HEK293T (cell line): Measurements from ENCODE around the gene ZNF587.
A peak's percentile ranks its signal among the peaks of the same experiment; 100 is the strongest.
"Not testable (repeated sequence)": the region's sequence is repeated elsewhere in the genome, so short reads cannot be mapped to it uniquely, and the experiment has no call there.

Experiments used
- CTCF ChIA-PET: fragments of 350-600 bp; formaldehyde crosslinking; extraction: SDS; loops from one replicate; lab custom pipeline; 2021; ENCODE audit warnings: antibody characterized with exemption, inconsistent platforms; lab: Yijun Ruan, JAX
- POLR2A ChIA-PET: fragments of 350-600 bp; formaldehyde crosslinking; extraction: SDS; loops from one replicate; lab custom pipeline; 2020; ENCODE audit warnings: antibody characterized with exemption, inconsistent platforms; lab: Yijun Ruan, JAX
- DNase-seq: peaks from one replicate; pipeline ENCODE4 v3.0.0; 2012; ENCODE audit warnings: mixed read lengths; ENCODE audit errors: extremely low spot score
- ARNT ChIP-seq: fragments of 450-650 bp; IDR thresholded peaks from 2 replicates; pipeline ENCODE4 v1.6.1; 2017; ENCODE audit warnings: mild to moderate bottlenecking
- BHLHE40 ChIP-seq: fragments of 450-650 bp; IDR thresholded peaks from 2 replicates; pipeline ENCODE4 v1.6.1; 2016; ENCODE audit warnings: mild to moderate bottlenecking, moderate library complexity, borderline replicate concordance
- CTBP1 ChIP-seq: fragments of 450-650 bp; IDR thresholded peaks from 2 replicates; pipeline ENCODE4 v1.6.1; 2016; ENCODE audit warnings: borderline replicate concordance
- ELF4 ChIP-seq: fragments of 450-650 bp; IDR thresholded peaks from 2 replicates; pipeline ENCODE4 v1.6.1; 2017; ENCODE audit warnings: antibody characterized with exemption
- FOXA1 ChIP-seq: fragments of 450-650 bp; IDR thresholded peaks from 2 replicates; pipeline ENCODE4 v1.6.1; 2016; ENCODE audit warnings: mild to moderate bottlenecking
- FOXK2 ChIP-seq: fragments of 450-650 bp; IDR thresholded peaks from 2 replicates; pipeline ENCODE4 v1.6.1; 2016; ENCODE audit warnings: mild to moderate bottlenecking
- FOXM1 ChIP-seq: fragments of 450-650 bp; IDR thresholded peaks from 2 replicates; pipeline ENCODE4 v1.6.1; 2017; ENCODE audit warnings: mild to moderate bottlenecking, borderline replicate concordance
- HDGF ChIP-seq: fragments of 450-650 bp; IDR thresholded peaks from 2 replicates; pipeline ENCODE4 v1.6.1; 2017; ENCODE audit warnings: antibody characterized with exemption, borderline replicate concordance
- L3MBTL2 ChIP-seq: fragments of 450-650 bp; conservative IDR thresholded peaks from 2 replicates; pipeline ENCODE4 v1.6.1; 2016; ENCODE audit warnings: mild to moderate bottlenecking
- LEF1 ChIP-seq: fragments of 450-650 bp; IDR thresholded peaks from 2 replicates; pipeline ENCODE4 v1.6.1; 2017; ENCODE audit warnings: mild to moderate bottlenecking, borderline replicate concordance
- NFRKB ChIP-seq: fragments of 450-650 bp; IDR thresholded peaks from 2 replicates; pipeline ENCODE4 v1.6.1; 2016; ENCODE audit warnings: mild to moderate bottlenecking, moderate library complexity
- SP1 ChIP-seq: fragments of 450-650 bp; IDR thresholded peaks from 2 replicates; pipeline ENCODE4 v1.6.1; 2017
- SUZ12 ChIP-seq: fragments of 450-650 bp; IDR thresholded peaks from 2 replicates; pipeline ENCODE4 v1.6.1; 2016; ENCODE audit warnings: mild to moderate bottlenecking
- TARDBP ChIP-seq: fragments of 450-650 bp; IDR thresholded peaks from 2 replicates; pipeline ENCODE4 v1.6.1; 2016
- ZNF384 ChIP-seq: fragments of 450-650 bp; IDR thresholded peaks from 2 replicates; pipeline ENCODE4 v1.6.1; 2016
- TF ChIP-seq, protein P1 (sequence below): fragments of 450-650 bp; IDR thresholded peaks from 2 replicates; pipeline ENCODE4 v1.6.1; 2016

The ZNF587 gene

DNA sequence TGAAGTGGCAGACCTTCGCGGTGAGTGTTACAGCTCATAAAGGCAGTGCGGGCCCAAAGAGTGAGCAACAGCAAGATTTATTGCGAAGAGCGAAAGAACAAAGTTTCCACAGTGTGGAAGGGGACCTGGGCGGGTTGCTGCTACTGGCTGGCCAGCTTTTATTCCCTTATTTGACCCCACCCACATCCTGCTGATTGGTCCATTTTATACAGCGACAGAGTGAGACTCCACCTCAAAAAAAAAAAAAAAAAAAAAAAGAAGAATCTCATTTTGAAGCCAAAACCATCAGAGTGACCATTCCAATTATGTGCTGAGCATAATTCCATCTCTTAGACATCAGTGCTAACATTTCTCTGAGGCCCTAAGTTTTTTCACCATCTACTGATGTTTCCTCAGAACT lies 33.0 kb upstream of the ZNF587 start:
- DNase-seq, result no peak
- ChIA-PET POLR2A (no interaction called here), CTCF (no interaction called here)
- TF ChIP-seq ZNF384, result no peak
- TF ChIP-seq, protein P1, sequence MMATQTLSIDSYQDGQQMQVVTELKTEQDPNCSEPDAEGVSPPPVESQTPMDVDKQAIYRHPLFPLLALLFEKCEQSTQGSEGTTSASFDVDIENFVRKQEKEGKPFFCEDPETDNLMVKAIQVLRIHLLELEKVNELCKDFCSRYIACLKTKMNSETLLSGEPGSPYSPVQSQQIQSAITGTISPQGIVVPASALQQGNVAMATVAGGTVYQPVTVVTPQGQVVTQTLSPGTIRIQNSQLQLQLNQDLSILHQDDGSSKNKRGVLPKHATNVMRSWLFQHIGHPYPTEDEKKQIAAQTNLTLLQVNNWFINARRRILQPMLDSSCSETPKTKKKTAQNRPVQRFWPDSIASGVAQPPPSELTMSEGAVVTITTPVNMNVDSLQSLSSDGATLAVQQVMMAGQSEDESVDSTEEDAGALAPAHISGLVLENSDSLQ, result no peak
- TF ChIP-seq HDGF, result no peak
- no peak for TF ChIP-seq FOXK2
- no peak for TF ChIP-seq CTBP1
- no peak for TF ChIP-seq FOXA1
- no peak for TF ChIP-seq FOXM1
- no peak for TF ChIP-seq ARNT
- TF ChIP-seq ELF4, result no peak
- TF ChIP-seq BHLHE40, result no peak
- no peak for TF ChIP-seq TARDBP
- TF ChIP-seq NFRKB, result no peak
- TF ChIP-seq LEF1, result no peak

DNA sequence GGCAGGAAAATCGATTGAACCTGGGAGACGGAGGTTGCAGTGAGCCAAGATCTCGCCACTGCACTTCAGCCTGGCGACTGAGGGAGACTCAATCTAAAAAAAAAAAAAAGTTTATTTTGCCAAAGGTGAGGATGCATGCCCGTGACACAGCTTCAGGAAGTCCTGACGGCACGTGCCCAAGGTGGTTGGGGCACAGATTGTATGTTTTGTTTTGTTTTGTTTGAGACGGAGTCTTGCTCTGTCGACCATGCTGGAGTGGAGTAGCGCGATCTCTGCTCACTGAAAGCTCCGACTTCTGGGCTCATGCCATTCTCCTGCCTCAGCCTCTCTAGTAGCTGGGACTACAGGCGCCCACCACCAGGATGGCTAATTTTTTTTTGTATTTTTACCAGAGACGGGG lies 31.7 kb upstream of the ZNF587 start:
- no peak for DNase-seq
- ChIA-PET POLR2A (no interaction called here), CTCF (no interaction called here)
- TF ChIP-seq ZNF384 (no peak), L3MBTL2 (no peak), CTBP1 (no peak), SUZ12 (no peak), TARDBP (no peak), FOXM1 (no peak), ARNT (no peak), HDGF (no peak), BHLHE40 (no peak), FOXK2 (no peak), NFRKB (no peak), SP1 (no peak), ELF4 (no peak), FOXA1 (no peak), LEF1 (no peak)
- TF ChIP-seq, protein P1, result no peak

DNA sequence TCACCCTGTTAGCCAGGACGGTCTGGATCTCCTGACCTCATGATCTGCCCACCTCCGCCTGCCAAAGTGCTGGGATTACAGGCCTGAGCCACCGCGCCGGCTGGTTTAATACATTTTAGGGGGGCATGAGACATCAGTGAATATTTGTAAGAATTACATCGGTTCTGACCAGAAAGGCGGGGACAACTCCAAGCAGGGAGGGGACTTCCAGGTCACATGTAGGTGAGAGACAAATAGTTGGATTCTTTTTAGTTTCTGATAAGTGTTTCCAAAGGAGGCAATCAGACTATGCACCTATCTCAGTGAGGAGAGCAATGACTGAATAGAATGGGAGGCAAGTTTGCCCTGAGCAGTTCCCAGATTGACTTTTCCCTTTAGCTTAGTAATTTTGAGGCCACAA lies 31.3 kb upstream of the ZNF587 start:
- ChIA-PET CTCF (no interaction called here), POLR2A (interaction anchor here (1.6 kb wide), 1 partner anchor 49 kb away, joined by 4 read pairs; the partner anchor contains the start of gene ZNF586)
- TF ChIP-seq L3MBTL2 (no peak), FOXA1 (no peak), HDGF (no peak)
- DNase-seq, result no peak

DNA sequence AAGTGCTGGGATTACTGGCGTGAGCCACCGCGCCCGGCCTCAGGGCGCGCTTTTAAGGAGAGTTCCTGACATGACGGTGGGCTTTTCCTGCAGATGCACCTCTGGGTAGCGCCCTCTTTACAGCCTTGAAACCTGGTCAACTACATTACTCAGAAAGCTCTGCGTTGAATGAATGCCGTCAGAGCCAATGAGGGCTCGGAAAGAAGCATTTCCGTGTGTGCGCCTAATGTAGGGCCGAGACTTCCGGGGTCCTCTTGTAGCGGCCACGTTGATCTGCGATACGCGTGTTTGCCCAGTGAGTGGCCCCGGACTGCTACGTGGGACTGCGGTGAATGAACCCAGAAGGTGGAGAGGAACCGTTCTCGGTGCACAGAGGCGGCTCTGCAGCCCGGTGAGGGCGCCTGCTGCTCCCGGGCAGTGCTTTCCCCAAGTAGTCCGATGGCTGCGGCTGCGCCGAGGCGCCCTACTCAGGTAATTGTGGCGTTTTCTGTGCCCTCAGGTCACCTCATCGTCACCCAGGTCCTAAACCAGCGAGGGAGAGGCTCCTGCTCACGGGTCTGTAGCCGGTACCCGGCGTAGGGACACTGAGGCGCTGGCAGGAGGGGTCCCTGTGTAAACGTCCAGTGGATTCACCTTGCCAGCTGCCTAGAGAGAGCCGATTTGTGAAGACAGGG lies 30.0 kb upstream of the ZNF587 start:
- TF ChIP-seq, protein P1, result peak; percentile 98
- peak; percentile 80 for TF ChIP-seq ELF4
- TF ChIP-seq HDGF, result no peak
- no peak for TF ChIP-seq SUZ12
- peak; percentile 76 for TF ChIP-seq L3MBTL2
- DNase-seq, result peak; percentile 81
- ChIA-PET CTCF (interaction anchor here (0.6 to 0.8 kb wide), 2 partner anchors 410 to 414 kb away, joined by 3 to 4 read pairs; no protein-coding TSS in a partner anchor), POLR2A (interaction anchor here (0.6 to 1.7 kb wide), 9 partner anchors 8 to 542 kb away, joined by 3 to 6 read pairs (median 3); partner anchors contain the start of genes ZNF211, ZNF551 and ZNF586)

DNA sequence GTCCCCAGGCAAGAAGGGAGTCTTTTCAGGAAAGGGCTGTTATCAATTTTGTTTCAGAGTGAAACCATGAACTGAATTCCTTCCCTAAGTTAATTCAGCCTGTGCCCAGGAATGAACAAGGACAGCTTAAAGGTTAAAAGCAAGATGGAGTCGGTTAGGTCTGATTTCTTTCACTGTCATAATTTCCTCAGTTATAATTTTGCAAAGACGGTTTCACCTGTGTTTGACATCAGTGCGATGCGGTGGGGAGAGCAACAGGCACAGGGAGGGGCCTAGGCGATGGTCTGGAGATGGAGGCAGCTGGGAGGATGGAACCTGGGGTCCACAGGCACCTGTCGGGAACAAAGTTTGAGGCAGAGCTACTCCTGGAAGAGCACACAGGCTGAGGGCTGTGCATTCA lies 29.1 kb upstream of the ZNF587 start:
- CTCF ChIA-PET, result no interaction called here
- POLR2A ChIA-PET, result interaction anchor here (1.7 kb wide), 1 partner anchor 7 kb away, joined by 6 read pairs; no protein-coding TSS in a partner anchor
- TF ChIP-seq NFRKB (no peak), L3MBTL2 (no peak), FOXM1 (no peak)
- TF ChIP-seq, protein P1, result no peak
- no peak for DNase-seq

DNA sequence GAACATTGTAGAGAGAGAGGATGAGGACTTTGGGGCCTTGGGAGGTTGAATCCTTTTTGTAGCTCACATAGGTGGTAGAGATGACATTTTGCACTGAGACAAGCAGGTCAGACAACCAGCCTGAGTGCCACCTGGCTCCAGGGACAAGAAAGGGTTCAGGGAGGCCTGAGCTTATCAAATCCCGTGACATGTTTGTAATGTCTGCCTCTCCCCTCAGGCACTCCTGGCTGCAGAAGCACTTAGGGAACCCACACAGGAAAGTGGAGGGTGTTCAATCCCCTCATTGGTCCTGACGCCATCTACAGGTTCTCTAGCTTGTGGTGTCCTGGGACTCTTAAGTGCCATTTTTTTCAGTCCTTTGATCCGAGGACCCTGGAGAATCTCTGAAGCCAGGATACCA lies 28.6 kb upstream of the ZNF587 start:
- CTCF ChIA-PET, POLR2A ChIA-PET, DNase-seq: not testable (repeated sequence)

DNA sequence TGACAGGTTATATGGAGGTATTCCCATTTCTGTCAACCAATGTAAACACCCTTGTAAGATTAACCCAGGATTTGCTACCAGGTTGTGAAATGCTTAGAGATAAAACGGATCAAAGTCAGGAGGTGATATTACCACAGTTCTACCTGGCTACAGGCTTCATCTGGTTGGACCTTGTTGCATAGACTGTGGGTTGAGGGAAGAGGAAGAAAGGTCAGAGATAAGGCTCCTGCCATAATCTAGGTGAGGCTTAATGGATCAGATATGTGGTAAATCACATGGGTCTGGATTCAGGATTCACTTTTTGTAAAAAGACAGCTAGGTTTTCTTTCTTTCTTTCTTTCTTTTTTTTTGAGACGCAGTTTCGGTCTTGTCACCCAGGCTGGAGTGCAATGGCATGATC lies 28.2 kb upstream of the ZNF587 start:
- CTCF ChIA-PET, POLR2A ChIA-PET, DNase-seq: not testable (repeated sequence)

DNA sequence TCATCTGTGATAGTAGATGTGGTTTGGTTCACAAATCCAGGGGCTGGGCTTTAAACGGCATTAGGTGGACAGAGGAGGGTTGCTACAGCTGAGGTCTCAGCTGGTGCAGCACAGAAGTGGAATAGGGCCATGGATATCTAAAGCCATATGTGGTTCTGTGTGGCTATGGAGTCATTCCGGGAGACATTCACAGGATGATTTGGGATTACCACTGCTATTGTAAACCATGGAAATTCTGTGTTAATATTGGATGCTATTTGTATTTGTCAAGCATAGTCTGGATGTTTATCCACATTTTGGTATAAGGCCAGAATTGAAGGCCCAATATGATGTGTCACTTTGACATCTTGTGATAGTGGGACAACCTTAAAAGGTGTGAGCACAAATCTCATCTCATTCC lies 26.5 kb upstream of the ZNF587 start:
- DNase-seq, CTCF ChIA-PET, POLR2A ChIA-PET: not testable (repeated sequence)

DNA sequence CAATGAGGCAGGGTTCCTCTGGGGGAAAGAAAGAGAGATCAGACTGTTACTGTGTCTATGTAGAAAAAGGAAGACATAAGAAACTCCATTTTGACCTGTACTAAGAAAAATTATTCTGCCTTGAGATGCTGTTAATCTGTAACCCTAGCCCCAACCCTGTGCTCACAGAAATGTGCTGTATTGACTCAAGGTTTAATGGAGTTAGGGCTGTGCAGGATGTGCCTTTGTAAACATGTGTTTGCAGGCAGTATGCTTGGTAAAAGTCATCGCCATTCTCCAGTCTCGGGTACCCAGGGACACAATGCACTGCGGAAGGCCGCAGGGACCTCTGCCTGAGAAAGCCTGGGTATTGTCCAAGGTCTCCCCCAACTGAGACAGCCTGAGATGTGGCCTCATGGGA lies 26.1 kb upstream of the ZNF587 start:
- DNase-seq, result not testable (repeated sequence)

More for the DNA sequence above, 26.1 kb upstream of the ZNF587 start:
- POLR2A ChIA-PET, CTCF ChIA-PET: not testable (repeated sequence)
